Measurements from ENCODE around the gene CAD.

The CAD gene

DNA sequence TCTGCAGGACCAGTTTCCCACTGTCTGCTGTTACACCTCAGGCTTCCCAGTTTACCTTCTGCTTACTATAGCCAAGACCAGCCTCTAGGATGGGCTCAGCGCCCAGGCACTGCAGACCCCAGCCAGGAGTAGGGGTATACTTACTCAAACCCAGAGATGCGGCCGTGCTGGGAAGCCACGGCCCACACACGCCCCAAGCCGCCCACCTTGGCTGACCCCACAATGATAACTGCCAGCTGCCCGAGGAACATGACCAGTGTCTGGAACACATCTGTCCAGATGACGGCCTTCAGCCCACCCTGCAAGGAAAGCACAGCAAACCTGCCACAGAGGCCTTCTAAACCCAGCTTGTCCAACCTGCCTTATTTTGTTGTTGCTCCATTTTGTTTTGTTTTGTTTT, 12.0 kb upstream of the CAD start:
- DNase-seq (ENCODE audit: low spot score) = no peak
- no peaks in the 10 kb centered on the region for H3K4me1 ChIP-seq (ENCODE audit: insufficient read depth, poor library complexity, severe bottlenecking)
- no peak overlapping the region for H3K27ac ChIP-seq (ENCODE audit: poor library complexity, severe bottlenecking)
- H3K4me3 ChIP-seq (ENCODE audit: severe bottlenecking) = no peak overlapping the region
- ATAC-seq (ENCODE audit: low read depth) = no peak
- TF ChIP-seq, protein P1, sequence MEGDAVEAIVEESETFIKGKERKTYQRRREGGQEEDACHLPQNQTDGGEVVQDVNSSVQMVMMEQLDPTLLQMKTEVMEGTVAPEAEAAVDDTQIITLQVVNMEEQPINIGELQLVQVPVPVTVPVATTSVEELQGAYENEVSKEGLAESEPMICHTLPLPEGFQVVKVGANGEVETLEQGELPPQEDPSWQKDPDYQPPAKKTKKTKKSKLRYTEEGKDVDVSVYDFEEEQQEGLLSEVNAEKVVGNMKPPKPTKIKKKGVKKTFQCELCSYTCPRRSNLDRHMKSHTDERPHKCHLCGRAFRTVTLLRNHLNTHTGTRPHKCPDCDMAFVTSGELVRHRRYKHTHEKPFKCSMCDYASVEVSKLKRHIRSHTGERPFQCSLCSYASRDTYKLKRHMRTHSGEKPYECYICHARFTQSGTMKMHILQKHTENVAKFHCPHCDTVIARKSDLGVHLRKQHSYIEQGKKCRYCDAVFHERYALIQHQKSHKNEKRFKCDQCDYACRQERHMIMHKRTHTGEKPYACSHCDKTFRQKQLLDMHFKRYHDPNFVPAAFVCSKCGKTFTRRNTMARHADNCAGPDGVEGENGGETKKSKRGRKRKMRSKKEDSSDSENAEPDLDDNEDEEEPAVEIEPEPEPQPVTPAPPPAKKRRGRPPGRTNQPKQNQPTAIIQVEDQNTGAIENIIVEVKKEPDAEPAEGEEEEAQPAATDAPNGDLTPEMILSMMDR (IDR thresholded peaks at IDR 0.05; ENCODE audit: poor library complexity, severe bottlenecking) = no peak
- H3K9me3 ChIP-seq (ENCODE audit: severe bottlenecking) = no peaks in the 10 kb centered on the region
- H3K36me3 ChIP-seq (ENCODE audit: low read depth) = peaks cover 30% of the 10 kb centered on the region
- H3K27me3 ChIP-seq (ENCODE audit: insufficient read depth, poor library complexity, severe bottlenecking) = no peaks in the 10 kb centered on the region

DNA sequence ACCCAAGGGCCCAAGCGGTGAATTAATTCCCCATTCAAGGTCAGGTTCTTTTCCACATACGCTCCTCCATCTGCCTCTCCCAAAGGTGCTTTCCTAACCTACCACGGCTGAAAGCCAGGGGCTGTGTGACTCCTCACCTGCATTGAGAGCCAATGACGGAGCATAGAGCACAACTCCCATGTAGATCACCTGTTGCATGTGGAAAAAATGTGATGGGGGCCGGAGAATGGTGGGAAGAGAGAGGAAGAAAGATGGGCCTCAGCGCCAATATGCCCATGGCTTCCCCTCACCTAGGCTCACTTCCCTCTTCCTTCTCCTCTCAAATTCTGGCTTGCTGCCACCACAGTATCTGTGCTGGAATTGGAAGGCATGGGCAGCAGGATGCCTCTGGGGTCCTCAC, 10.8 kb upstream of the CAD start:
- DNase-seq (ENCODE audit: low spot score) = no peak
- Histone ChIP-seq H3K9me3 (ENCODE audit: severe bottlenecking) (no peaks in the 10 kb centered on the region), H3K4me3 (ENCODE audit: severe bottlenecking) (no peak overlapping the region), H3K4me1 (ENCODE audit: insufficient read depth, poor library complexity, severe bottlenecking) (no peaks in the 10 kb centered on the region), H3K27ac (ENCODE audit: poor library complexity, severe bottlenecking) (no peak overlapping the region), H3K27me3 (ENCODE audit: insufficient read depth, poor library complexity, severe bottlenecking) (no peaks in the 10 kb centered on the region), H3K36me3 (ENCODE audit: low read depth) (peaks cover 30% of the 10 kb centered on the region)
- no peak for ATAC-seq (ENCODE audit: low read depth)
- TF ChIP-seq, protein P1 (IDR thresholded peaks at IDR 0.05; ENCODE audit: poor library complexity, severe bottlenecking) = no peak

DNA sequence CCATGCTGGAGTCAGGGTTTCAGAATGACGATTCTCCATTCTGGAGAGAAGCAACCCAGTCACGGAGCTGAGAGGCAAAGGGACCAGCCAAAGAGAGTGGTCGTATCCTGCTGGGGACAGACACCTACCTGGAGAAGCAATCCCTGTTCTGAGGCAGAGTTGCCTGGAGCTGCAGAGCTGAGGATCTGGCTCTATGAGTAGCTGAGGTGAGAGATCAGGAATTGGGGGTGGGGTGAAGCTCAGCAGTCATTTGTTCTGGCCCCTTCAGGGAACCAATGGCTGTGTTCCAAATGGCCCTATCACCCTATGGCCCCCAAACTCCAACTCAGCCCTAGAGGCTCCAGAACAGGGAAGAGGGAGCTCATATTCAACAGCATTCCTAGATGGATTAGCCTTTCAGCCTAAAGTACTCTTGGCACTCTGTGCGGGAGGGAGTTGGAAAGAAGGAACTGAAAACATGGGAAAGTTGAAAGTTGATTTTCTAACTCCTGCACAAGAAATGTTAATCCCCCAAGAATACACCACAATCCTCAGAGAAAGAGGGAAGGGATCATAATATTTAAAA, 8.6 kb upstream of the CAD start:
- H3K4me3 ChIP-seq (ENCODE audit: severe bottlenecking) = no peak overlapping the region
- H3K4me1 ChIP-seq (ENCODE audit: insufficient read depth, poor library complexity, severe bottlenecking) = no peaks in the 10 kb centered on the region
- peaks cover 35% of the 10 kb centered on the region for H3K36me3 ChIP-seq (ENCODE audit: low read depth)
- H3K9me3 ChIP-seq (ENCODE audit: severe bottlenecking) = no peaks in the 10 kb centered on the region
- no peaks in the 10 kb centered on the region for H3K27me3 ChIP-seq (ENCODE audit: insufficient read depth, poor library complexity, severe bottlenecking)
- DNase-seq (ENCODE audit: low spot score) = no peak
- TF ChIP-seq, protein P1 (IDR thresholded peaks at IDR 0.05; ENCODE audit: poor library complexity, severe bottlenecking) = no peak
- ATAC-seq (ENCODE audit: low read depth) = no peak
- no peak overlapping the region for H3K27ac ChIP-seq (ENCODE audit: poor library complexity, severe bottlenecking)

DNA sequence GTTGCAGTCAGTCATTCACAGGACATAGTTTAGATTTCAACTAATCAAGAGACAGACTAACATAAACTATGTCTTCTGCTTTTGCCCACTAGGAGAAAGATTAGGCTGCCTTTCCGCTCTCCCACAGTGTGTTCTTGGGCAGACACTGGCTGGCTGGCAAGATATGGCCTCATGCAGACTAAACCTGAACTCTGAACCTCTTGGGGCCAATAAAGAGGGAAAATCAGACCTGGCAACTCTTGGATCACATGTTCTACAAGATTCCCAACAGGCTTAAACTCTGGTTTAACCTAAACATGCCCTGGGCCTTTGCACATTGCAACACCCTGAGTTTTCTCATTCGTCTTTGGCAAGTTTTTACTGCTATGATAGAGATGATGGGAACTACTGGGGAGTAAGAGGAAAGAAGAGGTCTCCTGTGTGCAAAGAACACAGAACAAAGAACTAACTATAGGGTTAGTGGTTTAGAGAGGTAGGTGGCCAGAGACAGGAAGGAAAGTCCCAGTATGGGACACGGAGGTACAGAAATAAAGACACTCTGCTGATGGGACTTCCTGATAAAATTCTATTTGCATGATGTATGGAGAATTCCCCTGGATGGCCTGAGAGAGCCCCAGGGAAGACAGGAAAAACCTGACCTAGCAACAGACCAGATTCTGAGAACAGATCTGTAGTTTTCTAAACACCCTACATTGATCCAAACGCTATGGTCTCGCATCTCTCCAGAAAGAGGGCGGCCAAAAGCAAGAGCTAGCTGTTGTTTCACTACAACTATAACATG, 7.4 kb upstream of the CAD start:
- H3K27ac ChIP-seq (ENCODE audit: poor library complexity, severe bottlenecking) = no peak overlapping the region
- DNase-seq (ENCODE audit: low spot score) (no peak), ATAC-seq (ENCODE audit: low read depth) (no peak)
- no peaks in the 10 kb centered on the region for H3K9me3 ChIP-seq (ENCODE audit: severe bottlenecking)
- H3K36me3 ChIP-seq (ENCODE audit: low read depth) = peaks cover 46% of the 10 kb centered on the region
- TF ChIP-seq, protein P1 (IDR thresholded peaks at IDR 0.05; ENCODE audit: poor library complexity, severe bottlenecking) = no peak
- no peaks in the 10 kb centered on the region for H3K27me3 ChIP-seq (ENCODE audit: insufficient read depth, poor library complexity, severe bottlenecking)
- H3K4me1 ChIP-seq (ENCODE audit: insufficient read depth, poor library complexity, severe bottlenecking) = no peaks in the 10 kb centered on the region
- H3K4me3 ChIP-seq (ENCODE audit: severe bottlenecking) = no peak overlapping the region
